T-helper 2 cell treated with Interferon-gamma antibody and Interleukin-4, amounts not matched to agents 5 μg/mL and 100 μg/mL, for 36 hours (primary cell): ENCODE measurements around the gene HGS.

Experiments
- DNase-seq: peaks from one replicate; pipeline ENCODE4 v3.0.0; 2021; ENCODE audit warnings: low spot score
- H3K27ac Mint-ChIP-seq: one replicate; pipeline ENCODE4 v1.8.0; 2021; ENCODE audit warnings: mild to moderate bottlenecking, mixed read lengths
- H3K27me3 Mint-ChIP-seq: one replicate; pipeline ENCODE4 v1.8.0; 2021; ENCODE audit warnings: low read depth, mixed read lengths
- H3K36me3 Mint-ChIP-seq: one replicate; pipeline ENCODE4 v1.8.0; 2021; ENCODE audit warnings: low read depth, mixed read lengths
- H3K4me1 Mint-ChIP-seq: one replicate; pipeline ENCODE4 v1.8.0; 2021; ENCODE audit warnings: low read depth, mixed read lengths
- H3K4me3 Mint-ChIP-seq: one replicate; pipeline ENCODE4 v1.8.0; 2022; ENCODE audit warnings: mild to moderate bottlenecking, moderate library complexity, mixed read lengths
- H3K9me3 Mint-ChIP-seq: one replicate; pipeline ENCODE4 v1.8.0; 2021; ENCODE audit warnings: mixed read lengths

Gene HGS

GRCh38 chr17:81686614-81687013 lies 2.8 kb downstream of the HGS start:
- peaks cover 2% of the 10 kb centered on the region for H3K27me3 Mint-ChIP-seq
- peaks cover 17% of the 10 kb centered on the region for H3K4me1 Mint-ChIP-seq
- no peak overlapping the region for H3K27ac Mint-ChIP-seq
- H3K9me3 Mint-ChIP-seq = no peaks in the 10 kb centered on the region
- DNase-seq = no peak
- H3K4me3 Mint-ChIP-seq = no peak overlapping the region
- peaks cover 49% of the 10 kb centered on the region for H3K36me3 Mint-ChIP-seq

DNA sequence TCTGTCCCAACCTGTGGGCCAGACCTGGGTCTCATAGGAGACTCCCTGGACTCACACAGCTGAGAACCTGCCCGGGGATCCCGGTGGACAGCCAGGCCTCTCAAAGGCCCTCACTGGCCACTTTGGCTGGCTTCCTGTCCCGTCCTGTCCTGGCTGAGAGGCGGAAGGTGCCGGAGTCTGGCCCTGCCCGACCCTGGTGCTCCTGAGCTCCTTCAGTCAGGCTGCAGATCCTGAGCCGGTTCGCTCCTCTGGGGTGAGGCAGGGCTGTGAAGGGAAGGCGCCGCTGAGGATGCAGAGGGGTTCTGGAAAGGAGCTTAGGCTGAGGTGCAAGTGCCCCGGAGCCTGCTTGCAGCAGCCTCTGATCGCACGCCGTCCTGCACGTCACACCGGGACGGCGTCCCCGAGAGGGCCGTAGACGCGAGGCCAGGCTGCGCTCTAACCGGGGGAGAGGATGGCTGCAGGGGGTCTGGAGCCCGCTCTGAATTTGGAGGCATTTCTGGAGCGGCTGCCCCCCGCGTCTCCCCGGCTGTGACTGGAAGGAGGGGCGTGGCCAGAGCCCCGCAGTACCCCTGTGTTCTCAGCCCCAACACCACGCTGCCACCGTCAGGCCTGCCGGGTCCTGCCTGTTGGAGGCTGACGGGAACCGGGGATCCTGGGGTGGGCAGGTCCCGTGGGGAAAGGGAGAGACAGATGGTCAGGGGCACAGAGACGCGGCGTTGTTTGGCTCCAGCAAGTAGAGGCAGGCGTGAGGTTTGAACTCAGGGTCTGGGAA lies 4.1 kb downstream of the HGS start:
- Mint-ChIP-seq H3K27ac (no peak overlapping the region), H3K4me1 (peaks cover 10% of the 10 kb centered on the region), H3K9me3 (no peaks in the 10 kb centered on the region), H3K36me3 (peaks cover 56% of the 10 kb centered on the region), H3K27me3 (peaks cover 2% of the 10 kb centered on the region), H3K4me3 (peak overlapping the region; percentile 21)
- no peak for DNase-seq

DNA sequence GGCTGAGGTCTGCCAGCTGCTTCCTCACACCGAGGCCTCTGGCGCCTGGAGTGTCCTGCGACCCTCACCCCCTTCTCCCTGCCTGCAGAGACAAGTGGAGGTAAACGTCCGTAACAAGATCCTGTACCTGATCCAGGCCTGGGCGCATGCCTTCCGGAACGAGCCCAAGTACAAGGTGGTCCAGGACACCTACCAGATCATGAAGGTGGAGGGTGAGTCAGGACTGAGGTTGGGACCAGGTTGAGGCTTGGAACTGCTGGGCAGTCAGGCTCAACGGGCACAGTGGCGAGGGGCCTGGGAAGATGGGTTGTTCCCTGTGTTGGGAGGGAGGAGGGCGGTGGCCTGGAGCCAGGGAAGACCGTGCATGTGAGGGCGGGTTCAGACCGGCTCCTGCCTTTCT lies 4.8 kb downstream of the HGS start:
- peaks cover 9% of the 10 kb centered on the region for H3K4me1 Mint-ChIP-seq
- peaks cover 55% of the 10 kb centered on the region for H3K36me3 Mint-ChIP-seq
- H3K4me3 Mint-ChIP-seq = no peak overlapping the region
- H3K27ac Mint-ChIP-seq = no peak overlapping the region
- peaks cover 2% of the 10 kb centered on the region for H3K27me3 Mint-ChIP-seq
- H3K9me3 Mint-ChIP-seq = no peaks in the 10 kb centered on the region
- no peak for DNase-seq

DNA sequence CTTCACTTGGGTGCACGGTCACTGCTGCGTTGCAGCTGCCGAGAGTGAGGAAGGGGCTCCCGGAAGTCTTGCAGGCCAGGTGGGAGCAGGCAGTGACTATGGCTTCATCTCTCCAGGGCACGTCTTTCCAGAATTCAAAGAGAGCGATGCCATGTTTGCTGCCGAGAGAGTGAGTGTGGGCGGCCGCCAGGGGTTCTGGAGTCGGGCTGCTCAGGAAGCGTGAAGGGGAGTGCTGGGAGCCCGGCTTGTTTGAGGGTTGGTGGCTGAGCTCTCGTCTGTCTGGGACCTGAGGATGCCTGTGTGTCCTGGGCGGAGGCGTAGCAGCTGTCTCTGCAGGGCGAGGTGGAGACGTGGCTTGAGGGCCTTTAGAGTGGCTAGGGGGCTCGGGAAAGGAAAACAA lies 6.3 kb downstream of the HGS start:
- Mint-ChIP-seq H3K4me1 (peaks cover 4% of the 10 kb centered on the region), H3K27me3 (no peaks in the 10 kb centered on the region), H3K36me3 (peaks cover 48% of the 10 kb centered on the region), H3K4me3 (no peak overlapping the region), H3K9me3 (no peaks in the 10 kb centered on the region), H3K27ac (no peak overlapping the region)
- no peak for DNase-seq

DNA sequence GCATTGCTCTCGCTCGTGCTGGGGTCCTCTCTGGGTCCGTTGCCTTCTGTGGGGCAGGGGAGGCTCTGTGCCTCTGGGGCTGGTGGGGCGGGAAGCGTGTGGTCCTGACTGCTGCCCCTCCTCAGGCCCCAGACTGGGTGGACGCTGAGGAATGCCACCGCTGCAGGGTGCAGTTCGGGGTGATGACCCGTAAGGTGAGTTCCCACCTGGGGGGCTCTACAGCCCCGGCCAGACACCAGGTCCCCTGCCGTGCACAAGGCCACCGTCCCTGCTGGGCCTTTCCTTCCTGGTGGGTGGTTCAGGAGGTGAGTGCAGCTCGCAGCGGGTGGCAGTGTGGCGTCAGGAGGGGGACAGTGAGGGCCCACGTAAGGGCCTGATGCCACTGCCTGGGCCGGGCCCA lies 6.7 kb downstream of the HGS start:
- no peak overlapping the region for H3K27ac Mint-ChIP-seq
- H3K36me3 Mint-ChIP-seq = peaks cover 46% of the 10 kb centered on the region
- H3K4me3 Mint-ChIP-seq = no peak overlapping the region
- no peaks in the 10 kb centered on the region for H3K4me1 Mint-ChIP-seq
- no peak for DNase-seq
- no peaks in the 10 kb centered on the region for H3K27me3 Mint-ChIP-seq
- H3K9me3 Mint-ChIP-seq = no peaks in the 10 kb centered on the region

DNA sequence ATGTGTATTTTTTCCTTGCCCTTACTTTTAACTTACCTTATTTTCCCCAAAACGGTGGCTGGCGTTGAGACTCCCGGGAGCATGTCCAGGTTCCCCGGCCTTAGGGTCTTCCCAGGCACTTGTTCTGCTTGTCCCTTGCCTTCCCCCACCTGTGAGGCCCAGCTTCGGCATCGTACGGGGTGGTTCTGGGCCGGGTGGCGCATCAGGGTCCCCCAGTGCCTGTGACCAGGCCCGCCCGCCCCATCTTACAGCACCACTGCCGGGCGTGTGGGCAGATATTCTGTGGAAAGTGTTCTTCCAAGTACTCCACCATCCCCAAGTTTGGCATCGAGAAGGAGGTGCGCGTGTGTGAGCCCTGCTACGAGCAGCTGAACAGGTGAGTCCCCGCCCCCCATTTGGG lies 7.4 kb downstream of the HGS start:
- no peak overlapping the region for H3K4me3 Mint-ChIP-seq
- no peaks in the 10 kb centered on the region for H3K9me3 Mint-ChIP-seq
- H3K4me1 Mint-ChIP-seq = no peaks in the 10 kb centered on the region
- DNase-seq = no peak
- no peak overlapping the region for H3K27ac Mint-ChIP-seq
- no peaks in the 10 kb centered on the region for H3K27me3 Mint-ChIP-seq
- H3K36me3 Mint-ChIP-seq = peaks cover 47% of the 10 kb centered on the region

GRCh38 chr17:81691608-81692007 lies 7.8 kb downstream of the HGS start:
- Mint-ChIP-seq H3K9me3 (no peaks in the 10 kb centered on the region), H3K36me3 (peaks cover 45% of the 10 kb centered on the region), H3K4me3 (no peak overlapping the region), H3K27me3 (no peaks in the 10 kb centered on the region), H3K4me1 (no peaks in the 10 kb centered on the region), H3K27ac (no peak overlapping the region)
- no peak for DNase-seq

GRCh38 chr17:81693509-81694210 lies 9.8 kb downstream of the HGS start:
- no peaks in the 10 kb centered on the region for H3K4me1 Mint-ChIP-seq
- DNase-seq = no peak
- H3K36me3 Mint-ChIP-seq = peaks cover 51% of the 10 kb centered on the region
- no peak overlapping the region for H3K27ac Mint-ChIP-seq
- H3K9me3 Mint-ChIP-seq = no peaks in the 10 kb centered on the region
- no peaks in the 10 kb centered on the region for H3K27me3 Mint-ChIP-seq
- H3K4me3 Mint-ChIP-seq = no peak overlapping the region

GRCh38 chr17:81694810-81695209 lies 11.0 kb downstream of the HGS start:
- Mint-ChIP-seq H3K4me1 (no peaks in the 10 kb centered on the region), H3K36me3 (peaks cover 45% of the 10 kb centered on the region), H3K4me3 (no peak overlapping the region), H3K27ac (no peak overlapping the region), H3K9me3 (no peaks in the 10 kb centered on the region), H3K27me3 (no peaks in the 10 kb centered on the region)
- no peak for DNase-seq

DNA sequence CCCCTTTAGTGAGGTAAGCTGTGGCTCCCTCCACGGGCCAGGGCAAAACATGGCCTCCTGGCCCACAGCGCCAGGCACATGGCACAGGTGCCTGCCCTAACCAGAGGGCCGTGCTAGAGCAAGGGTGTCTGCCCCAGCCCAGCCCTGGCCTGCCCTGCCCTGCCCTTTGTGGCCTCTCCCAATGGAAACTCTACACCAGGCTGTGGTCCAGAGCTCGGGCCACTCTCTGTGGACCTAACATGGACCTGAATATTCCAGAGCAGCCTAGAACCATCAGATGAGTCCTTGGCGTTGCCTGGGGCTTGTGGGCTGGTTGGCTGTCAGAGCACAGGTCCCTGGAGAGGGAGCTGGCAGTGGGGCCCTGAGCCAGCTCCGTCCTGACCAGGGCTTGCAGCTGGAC lies 11.4 kb downstream of the HGS start:
- no peaks in the 10 kb centered on the region for H3K27me3 Mint-ChIP-seq
- peaks cover 41% of the 10 kb centered on the region for H3K36me3 Mint-ChIP-seq
- no peak overlapping the region for H3K4me3 Mint-ChIP-seq
- no peak overlapping the region for H3K27ac Mint-ChIP-seq
- DNase-seq = no peak
- no peaks in the 10 kb centered on the region for H3K4me1 Mint-ChIP-seq
- no peaks in the 10 kb centered on the region for H3K9me3 Mint-ChIP-seq

DNA sequence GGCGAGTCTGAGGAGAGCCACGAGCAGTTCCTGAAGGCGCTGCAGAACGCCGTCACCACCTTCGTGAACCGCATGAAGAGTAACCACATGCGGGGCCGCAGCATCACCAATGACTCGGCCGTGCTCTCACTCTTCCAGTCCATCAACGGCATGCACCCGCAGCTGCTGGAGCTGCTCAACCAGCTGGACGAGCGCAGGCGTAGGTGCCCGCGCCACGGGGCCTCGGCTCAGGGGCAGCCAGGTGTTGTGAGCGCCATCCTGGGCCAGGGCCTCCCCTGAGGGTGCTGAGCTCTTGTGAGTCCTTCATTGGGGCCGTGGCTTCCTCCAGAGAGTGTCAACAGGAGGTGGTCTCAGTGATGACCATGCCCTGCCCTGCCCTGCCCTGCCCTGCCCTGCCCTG lies 12.0 kb downstream of the HGS start:
- Mint-ChIP-seq H3K27ac (no peak overlapping the region), H3K36me3 (peaks cover 41% of the 10 kb centered on the region)

GRCh38 chr17:81696218-81696941 lies 12.6 kb downstream of the HGS start:
- no peaks in the 10 kb centered on the region for H3K9me3 Mint-ChIP-seq
- H3K4me3 Mint-ChIP-seq = no peak overlapping the region
- H3K27ac Mint-ChIP-seq = no peak overlapping the region
- H3K36me3 Mint-ChIP-seq = peaks cover 39% of the 10 kb centered on the region
- no peaks in the 10 kb centered on the region for H3K4me1 Mint-ChIP-seq
- no peaks in the 10 kb centered on the region for H3K27me3 Mint-ChIP-seq
- DNase-seq = no peak

More for the DNA sequence above, 12.0 kb downstream of the HGS start:
- no peak for DNase-seq
- Mint-ChIP-seq H3K27me3 (no peaks in the 10 kb centered on the region), H3K4me3 (no peak overlapping the region), H3K4me1 (no peaks in the 10 kb centered on the region), H3K9me3 (no peaks in the 10 kb centered on the region)

GRCh38 chr17:81697261-81698044 lies 13.6 kb downstream of the HGS start:
- Mint-ChIP-seq H3K36me3 (peaks cover 40% of the 10 kb centered on the region), H3K9me3 (no peaks in the 10 kb centered on the region), H3K4me1 (peaks cover 6% of the 10 kb centered on the region), H3K27ac (no peak overlapping the region), H3K27me3 (no peaks in the 10 kb centered on the region), H3K4me3 (no peak overlapping the region)
- no peak for DNase-seq
